Left ventricle myocardium superior (tissue), 1 donor: ENCODE measurements around the gene METTL5. TPM values are rescaled to one million over a fixed set of nuclear protein-coding genes. Genes with fewer than 3 reads are reported as not detected.
"Not testable (repeated sequence)": the region's sequence is repeated elsewhere in the genome, so short reads cannot be mapped to it uniquely, and the experiment has no call there.

ENCODE experiments used
- ATAC-seq: fragments of 200-7000 bp; cut with Tn5 transposase; one replicate; pipeline ENCODE4 v1.9.1; 2020; ENCODE audit warnings: mild to moderate bottlenecking, moderate library complexity
- DNase-seq: peaks from one replicate; pipeline ENCODE4 v3.0.0-alpha.2; 2020
- intact Hi-C: fragments of 100-400 bp; cut with micrococcal nuclease; formaldehyde crosslinking; loops from one replicate; pipeline ENCODE4 v1.11.0; 2022
- long read RNA-seq: library from polyadenylated mRNA; unstranded; transcript quantifications from one replicate; pipeline ENCODE4 v2.0.0, GENCODE V29; 2021
- total RNA-seq: library from RNA; stranded (reverse); fragmentation: NEBNext Ultra II Directional; extraction: Animal tissue kit (Norgen Biotek cat#: 25700); gene quantifications from one replicate; pipeline ENCODE4 v1.2.1, GENCODE V29; 2021
- donor health status: DM: no; HTN: yes; CAD: no; lungs with severe emphysema.

The METTL5 gene
- total RNA-seq: 67.8 TPM
- long read RNA-seq, transcript METTL5-203 (8 exons, 800 nt): major isoform, 20 of 65 reads
- long read RNA-seq, transcript METTL5-206 (8 exons, 880 nt): major isoform, 20 of 65 reads
- long read RNA-seq, transcript METTL5-201 (7 exons, 1,010 nt): minor isoform, 11 of 65 reads
- long read RNA-seq, partial matches to known transcripts: 3 of 65 reads
- long read RNA-seq, other reads (novel, unspliced or antisense): 8 of 65 reads

GRCh38 chr2:169824373-169825333 lies at the start of gene METTL5:
Gene METTL5 (minus strand): TSS chr2:169824905. CDS start chr2:169824597, 308 bp downstream.
- intact Hi-C loops: loop anchor here (10.0 kb wide), 2 partner anchors 50 to 100 kb away; no protein-coding TSS in a partner anchor
- ATAC-seq (peak; percentile 76), DNase-seq (peak; percentile 92)

DNA sequence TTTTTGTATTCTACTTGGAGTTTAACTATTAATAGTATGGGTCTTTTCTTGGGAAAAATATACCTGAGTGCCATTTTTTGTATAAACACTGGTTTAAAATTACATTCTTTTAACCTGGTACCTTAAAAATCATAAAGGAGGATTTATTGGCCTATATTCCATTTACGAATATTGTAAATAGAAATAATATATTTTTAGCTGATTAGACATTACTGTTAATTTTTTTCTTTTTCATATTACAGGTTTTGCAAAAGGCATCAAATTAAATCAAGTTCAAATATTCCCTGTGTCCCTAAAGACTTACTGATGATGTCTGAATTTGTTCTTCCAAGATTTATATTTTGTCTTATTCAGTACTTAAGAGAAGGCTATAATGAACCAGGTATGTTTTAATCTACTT lies 47.3 kb upstream of the METTL5 start:
- intact Hi-C loops: loop anchor here (10.0 kb wide), 1 partner anchor 47 kb away; the partner anchor contains the start of genes METTL5 and UBR3
- DNase-seq: no peak
- ATAC-seq: no peak

DNA sequence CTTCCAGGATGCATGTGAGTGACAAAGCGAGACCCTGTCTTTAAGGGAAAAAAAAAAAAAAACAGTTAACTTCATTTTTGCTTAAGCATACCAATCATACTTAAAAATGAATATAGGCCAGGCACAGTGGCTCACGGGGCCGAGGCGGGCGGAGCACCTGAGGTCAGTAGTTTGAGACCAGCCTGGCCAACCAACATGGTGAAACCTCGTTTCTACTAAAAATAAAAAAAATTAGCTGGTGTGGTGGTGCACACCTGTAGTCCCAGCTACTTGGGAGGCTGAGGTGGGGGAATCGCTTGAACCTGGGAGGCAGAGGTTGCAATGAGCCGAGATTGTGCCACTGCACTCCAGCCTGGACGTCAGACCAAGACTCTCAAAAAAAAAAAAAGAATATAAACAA lies 46.7 kb upstream of the METTL5 start:
- intact Hi-C loops: loop anchor here (10.0 kb wide), 1 partner anchor 47 kb away; the partner anchor contains the start of genes METTL5 and UBR3
- ATAC-seq, DNase-seq: not testable (repeated sequence)

GRCh38 chr2:169868951-169869350 lies 44.2 kb upstream of the METTL5 start:
- intact Hi-C loops: no loop called here

GRCh38 chr2:169867579-169867978 lies 42.9 kb upstream of the METTL5 start:
- intact Hi-C loops: no loop called here
- no peak for ATAC-seq

More at GRCh38 chr2:169868951-169869350, 44.2 kb upstream of the METTL5 start:
- ATAC-seq (no peak), DNase-seq (no peak)

DNA sequence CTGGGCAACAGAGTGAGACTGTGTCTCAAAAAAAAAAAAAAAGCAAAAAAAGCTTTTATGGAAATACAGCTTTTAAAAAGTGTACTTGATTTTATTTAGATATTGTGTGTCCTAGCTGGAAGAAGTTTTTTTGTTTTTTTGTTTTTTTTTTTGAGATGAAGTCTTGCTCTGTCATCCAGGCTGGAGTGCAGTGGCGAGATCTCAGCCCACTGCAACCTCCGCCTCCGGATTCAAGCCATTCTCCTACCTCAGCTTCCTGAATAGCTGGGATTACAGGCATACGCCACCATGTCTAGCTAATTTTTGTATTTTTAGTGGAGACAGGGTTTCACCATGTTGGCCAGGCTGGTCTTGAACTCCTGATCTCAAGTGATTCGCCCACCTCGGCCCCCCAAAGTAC lies 41.5 kb upstream of the METTL5 start:
- DNase-seq, intact Hi-C loops, ATAC-seq: not testable (repeated sequence)

More at GRCh38 chr2:169867579-169867978, 42.9 kb upstream of the METTL5 start:
- DNase-seq: no peak

DNA sequence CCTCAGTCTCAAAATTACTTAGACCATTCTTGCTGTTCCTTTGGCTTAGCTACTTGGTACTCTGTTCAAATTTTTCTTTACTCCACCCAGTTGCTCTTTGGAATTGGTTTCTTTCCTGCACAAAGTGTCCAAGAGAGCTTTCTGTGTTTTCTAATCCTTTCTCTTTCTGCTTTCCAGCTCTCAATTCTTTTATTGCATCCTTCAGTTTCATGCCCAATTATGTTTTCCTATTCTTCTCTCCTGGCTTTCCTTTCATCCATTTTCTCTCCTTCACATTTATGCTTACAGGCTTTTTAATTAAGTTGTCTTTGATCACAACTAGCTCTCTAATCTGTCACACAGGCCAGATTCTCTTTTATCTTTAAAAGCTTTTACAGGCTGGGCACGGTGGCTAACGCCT lies 40.8 kb upstream of the METTL5 start:
- intact Hi-C loops: no loop called here
- DNase-seq (no peak), ATAC-seq (no peak)

DNA sequence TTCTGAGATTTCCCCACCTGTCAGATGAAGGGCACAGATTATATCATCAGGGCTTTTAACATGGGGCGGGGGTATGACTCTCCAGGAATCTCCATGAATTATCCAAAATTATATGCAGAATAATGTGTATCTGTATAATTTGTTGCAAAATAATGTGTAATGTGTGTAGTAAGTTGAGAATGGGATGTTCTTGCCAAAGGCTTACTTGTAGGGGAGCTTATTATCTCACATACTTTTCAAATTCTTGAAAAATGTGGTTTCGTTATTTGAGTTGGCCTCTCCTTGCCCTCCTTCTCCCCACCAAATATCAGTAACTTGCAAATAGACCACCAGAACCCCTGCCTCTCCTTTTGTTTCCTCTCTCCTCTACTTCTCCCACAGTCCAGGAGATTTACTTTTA lies 38.1 kb upstream of the METTL5 start:
- intact Hi-C loops: no loop called here
- ATAC-seq (no peak), DNase-seq (no peak)

DNA sequence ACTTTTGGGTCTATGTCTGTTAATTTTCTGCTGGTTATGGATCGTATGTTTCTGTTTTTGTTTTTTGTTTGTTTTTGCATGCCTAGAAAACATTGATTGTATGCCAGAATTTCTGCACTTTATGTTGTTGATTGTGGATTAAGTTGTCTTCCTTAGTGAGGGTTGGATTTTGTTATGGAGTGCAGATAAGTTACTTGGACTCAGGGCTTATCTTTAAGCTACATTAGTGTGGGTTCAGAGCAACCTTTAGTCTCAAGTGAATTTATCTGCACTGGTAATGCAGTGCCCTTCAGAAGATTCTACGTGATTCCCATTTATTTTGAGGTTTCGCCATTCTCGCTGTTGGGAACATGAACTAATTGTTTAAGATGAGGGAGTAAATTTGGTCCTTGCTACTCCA lies 35.4 kb upstream of the METTL5 start:
- ATAC-seq (no peak), DNase-seq (no peak)
- intact Hi-C loops: no loop called here

DNA sequence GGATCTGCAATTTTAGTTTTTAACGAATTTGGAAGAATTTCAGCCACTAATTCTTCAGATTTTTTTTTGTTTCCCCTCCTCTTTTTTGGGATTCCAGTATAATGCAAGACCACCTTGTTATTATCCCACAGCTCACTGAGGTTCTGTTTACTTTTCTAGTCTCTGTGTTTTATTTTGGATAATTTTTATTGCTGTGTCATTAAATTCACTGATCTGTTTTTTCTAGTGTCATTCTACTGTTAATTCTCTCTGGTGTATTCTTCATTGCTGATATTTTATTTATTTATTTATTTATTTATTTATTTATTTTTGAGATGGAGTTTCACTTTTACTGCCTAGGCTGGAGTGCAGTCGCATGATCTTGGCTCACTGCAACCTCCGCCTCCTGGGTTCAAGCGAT lies 34.7 kb upstream of the METTL5 start:
- DNase-seq (no peak), ATAC-seq (no peak)
- intact Hi-C loops: no loop called here

GRCh38 chr2:169855281-169856258 lies 30.9 kb upstream of the METTL5 start:
- DNase-seq, intact Hi-C loops, ATAC-seq: not testable (repeated sequence)

GRCh38 chr2:169853041-169853668 lies 28.4 kb upstream of the METTL5 start:
- ATAC-seq: no peak
- intact Hi-C loops: no loop called here
- no peak for DNase-seq

DNA sequence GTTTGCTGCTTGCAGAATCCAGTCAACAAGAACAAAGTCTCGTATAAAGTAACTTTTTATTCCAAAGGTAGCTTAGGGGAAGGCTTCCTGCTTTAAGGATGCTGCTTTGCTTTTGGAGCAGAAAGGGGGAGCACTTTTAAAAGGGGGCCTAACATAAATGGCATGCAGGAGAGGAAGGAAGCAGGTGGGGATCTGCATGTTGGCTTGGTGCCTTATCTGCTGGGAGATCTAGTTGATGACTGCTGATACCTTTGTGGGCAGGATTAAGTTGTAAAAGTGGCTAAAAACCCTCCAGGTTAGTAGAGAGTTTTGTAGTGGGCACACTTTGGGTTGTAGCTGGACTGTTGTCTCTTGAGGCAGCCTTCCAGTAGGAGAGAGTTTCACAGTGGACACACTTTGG lies 25.0 kb upstream of the METTL5 start:
- intact Hi-C loops: no loop called here
- DNase-seq: no peak
- ATAC-seq: no peak

- intact Hi-C loops: not testable (repeated sequence)
- DNase-seq (peak; percentile 41), ATAC-seq (peak; percentile 68)
Observed at GRCh38 chr2:169848959-169849693, 24.4 kb upstream of the METTL5 start.

DNA sequence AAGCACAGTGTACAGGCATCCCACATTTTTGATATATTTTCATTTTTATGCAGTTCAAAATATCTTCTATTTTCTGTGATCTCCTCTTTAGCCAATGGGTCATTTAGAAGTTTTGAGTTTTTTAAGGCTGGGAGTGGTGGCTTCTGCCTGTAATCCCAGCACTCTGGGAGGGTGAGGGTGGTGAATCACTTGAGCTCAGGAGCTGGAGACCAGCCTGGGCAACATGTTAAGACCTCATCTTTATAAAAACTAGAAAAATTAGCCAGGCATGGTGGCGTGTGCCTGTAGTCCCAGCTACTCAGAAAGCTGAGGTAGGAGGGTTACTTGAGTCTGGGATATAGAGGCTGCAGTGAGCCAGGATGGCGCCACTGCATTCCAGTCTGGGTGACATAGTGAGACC lies 20.3 kb upstream of the METTL5 start:
- intact Hi-C loops: no loop called here
- ATAC-seq (no peak), DNase-seq (no peak)

GRCh38 chr2:169841625-169842024 lies 16.9 kb upstream of the METTL5 start:
- intact Hi-C loops, ATAC-seq, DNase-seq: not testable (repeated sequence)

- ATAC-seq: peak; percentile 29
- intact Hi-C loops: no loop called here
- no peak for DNase-seq
Observed at GRCh38 chr2:169840747-169841142, 16.0 kb upstream of the METTL5 start.
